GM12878 (cell line): ENCODE measurements around the gene GOPC. TPM values are rescaled to one million over a fixed set of nuclear protein-coding genes. Genes with fewer than 3 reads are reported as not detected.

Source experiments
- EGR1 ChIP-seq, 2 experiments: IDR thresholded peaks; 1 replicate in 1 of 2; 2 replicates in 1 of 2; pipeline ENCODE4 v1.6.1; 2011 to 2012; ENCODE audit warnings: low read depth in 2 of 2, low read length in 2 of 2, borderline replicate concordance in 1 of 2, mild to moderate bottlenecking in 1 of 2, moderate library complexity in 1 of 2
- GATAD2B ChIP-seq: fragments of 450-650 bp; conservative IDR thresholded peaks from 2 replicates; pipeline ENCODE4 v1.6.1; 2017; ENCODE audit warnings: low read depth, mild to moderate bottlenecking, moderate library complexity
- NFYB ChIP-seq: IDR thresholded peaks from 2 replicates; pipeline ENCODE4 v1.6.1; 2011; ENCODE audit warnings: low read depth, mild to moderate bottlenecking, low read length, improper control_type of control experiment, moderate library complexity; ENCODE audit not compliant: insufficient read depth
- NR2C1 ChIP-seq: fragments of 450-650 bp; IDR thresholded peaks from 2 replicates; pipeline ENCODE4 v1.6.1; 2017; ENCODE audit warnings: antibody characterized with exemption, mild to moderate bottlenecking, moderate library complexity
- POU2F2 ChIP-seq: IDR thresholded peaks from 3 replicates; pipeline ENCODE4 v1.6.1; 2011; ENCODE audit warnings: low read depth, mild to moderate bottlenecking, low read length, borderline replicate concordance
- RELA ChIP-seq: fragments of 450-650 bp; IDR thresholded peaks from 2 replicates; pipeline ENCODE4 v1.8.0; 2014; ENCODE audit warnings: borderline replicate concordance; ENCODE audit not compliant: partially characterized antibody
- SRF ChIP-seq, 2 experiments: IDR thresholded peaks; 2 replicates each; pipeline ENCODE4 v1.6.1; 2011; ENCODE audit warnings: low read depth in 2 of 2, low read length in 2 of 2, mild to moderate bottlenecking in 1 of 2, moderate library complexity in 1 of 2
- YY1 ChIP-seq: IDR thresholded peaks from 2 replicates; pipeline ENCODE4 v1.6.1; 2011; ENCODE audit warnings: low read depth, mild to moderate bottlenecking, low read length
- polyA plus RNA-seq, 11 experiments: library from polyadenylated mRNA; depleted of rRNA in 4 of 11; unstranded in 6 of 11; stranded (reverse) in 5 of 11; fragments of >200 nt; fragmentation: Nextera tagmentation in 4 of 11; fragmentation: Illumina TruSeq in 1 of 11; extraction: Ambion mirVana in 4 of 11; extraction: Trizol in 1 of 11; gene quantifications; 1 replicate in 1 of 11; 2 replicates in 10 of 11; pipeline versions ENCODE4 v1.2.1 to v1.2.3, GENCODE V29; 2011 to 2016; ENCODE audit warnings: inconsistent platforms in 2 of 11, missing spikeins in 2 of 11, low read depth in 1 of 11
- total RNA-seq, 4 experiments: library from RNA; depleted of rRNA in 3 of 4; stranded (reverse); fragments of >200 nt in 3 of 4; fragmentation: Illumina TruSeq in 1 of 4; extraction: Trizol in 1 of 4; gene quantifications; 2 replicates each; pipeline versions ENCODE4 v1.2.1 to v1.2.3, GENCODE V29; 2013 to 2021
- TF ChIP-seq, protein P1 (sequence below): fragments of 450-650 bp; IDR thresholded peaks from 2 replicates; pipeline ENCODE4 v1.6.1; 2016; ENCODE audit warnings: mild to moderate bottlenecking, moderate library complexity, borderline replicate concordance
- TF ChIP-seq, protein P2 (sequence below): fragments of 450-650 bp; IDR thresholded peaks from 2 replicates; pipeline ENCODE4 v1.6.1; 2017; ENCODE audit warnings: borderline replicate concordance
- TF ChIP-seq, protein P3 (sequence below): IDR thresholded peaks from 2 replicates; pipeline ENCODE4 v1.6.1; 2011; ENCODE audit warnings: low read depth, mild to moderate bottlenecking, low read length, moderate library complexity, borderline replicate concordance; ENCODE audit errors: extremely low read depth
- TF ChIP-seq, protein P4 (sequence below): fragments of 450-650 bp; IDR thresholded peaks from 2 replicates; pipeline ENCODE4 v1.6.1; 2017; ENCODE audit warnings: mild to moderate bottlenecking, low read depth, inconsistent platforms; ENCODE audit not compliant: poor library complexity, severe bottlenecking
- TF ChIP-seq, protein P5 (sequence below): fragments of 450-650 bp; formaldehyde crosslinking; IDR thresholded peaks from 2 replicates; pipeline ENCODE4 v1.4.0; 2020; ENCODE audit warnings: mild to moderate bottlenecking, moderate library complexity
- TF ChIP-seq, protein P6 (sequence below): fragments of 450-650 bp; IDR thresholded peaks from 2 replicates; pipeline ENCODE4 v1.6.1; 2016; ENCODE audit warnings: mild to moderate bottlenecking

GOPC gene
- total and polyA plus RNA-seq, 10 of the 15 experiments (the other 5 are each of a cell fraction or from before 2014, with no cell fraction given) = 5.8 to 28.5 (median 18.0) TPM

DNA sequence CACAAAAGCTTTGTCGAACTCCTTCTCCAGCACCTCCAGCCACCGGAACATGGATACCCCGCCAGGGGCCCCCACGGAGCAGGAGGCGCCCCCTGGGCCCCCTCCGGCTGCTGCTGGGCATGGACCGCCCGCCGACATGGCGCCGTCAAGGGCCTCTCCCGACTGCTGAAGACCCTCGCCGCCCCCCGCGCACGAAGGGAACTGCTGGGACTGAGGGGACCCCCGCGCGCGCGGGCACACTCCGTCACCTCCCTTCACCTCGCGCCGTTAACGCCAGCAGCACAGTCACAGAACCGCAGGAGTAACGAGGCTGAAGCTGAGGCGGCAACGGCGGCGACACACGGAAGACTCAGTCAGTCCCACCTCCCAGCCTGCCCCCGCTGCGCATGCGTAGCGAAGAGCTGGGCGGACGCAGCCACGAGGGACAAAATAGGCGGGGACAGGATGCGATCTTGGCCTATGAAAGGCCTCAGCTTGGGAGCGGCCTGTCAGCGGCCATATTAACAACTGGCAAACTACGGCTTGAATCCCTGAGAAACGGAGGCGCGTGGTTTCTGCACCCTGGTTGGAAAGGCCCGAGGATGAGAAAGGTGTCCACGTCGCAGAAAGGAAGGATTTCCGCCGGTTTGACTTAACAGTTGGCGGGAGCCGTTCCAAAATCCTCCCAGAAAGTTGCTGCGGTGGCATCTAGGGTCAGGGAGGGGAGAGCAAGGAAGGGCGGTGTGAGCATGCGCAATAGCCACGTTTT is at the start of gene GOPC (continued):
- TF ChIP-seq, protein P1, sequence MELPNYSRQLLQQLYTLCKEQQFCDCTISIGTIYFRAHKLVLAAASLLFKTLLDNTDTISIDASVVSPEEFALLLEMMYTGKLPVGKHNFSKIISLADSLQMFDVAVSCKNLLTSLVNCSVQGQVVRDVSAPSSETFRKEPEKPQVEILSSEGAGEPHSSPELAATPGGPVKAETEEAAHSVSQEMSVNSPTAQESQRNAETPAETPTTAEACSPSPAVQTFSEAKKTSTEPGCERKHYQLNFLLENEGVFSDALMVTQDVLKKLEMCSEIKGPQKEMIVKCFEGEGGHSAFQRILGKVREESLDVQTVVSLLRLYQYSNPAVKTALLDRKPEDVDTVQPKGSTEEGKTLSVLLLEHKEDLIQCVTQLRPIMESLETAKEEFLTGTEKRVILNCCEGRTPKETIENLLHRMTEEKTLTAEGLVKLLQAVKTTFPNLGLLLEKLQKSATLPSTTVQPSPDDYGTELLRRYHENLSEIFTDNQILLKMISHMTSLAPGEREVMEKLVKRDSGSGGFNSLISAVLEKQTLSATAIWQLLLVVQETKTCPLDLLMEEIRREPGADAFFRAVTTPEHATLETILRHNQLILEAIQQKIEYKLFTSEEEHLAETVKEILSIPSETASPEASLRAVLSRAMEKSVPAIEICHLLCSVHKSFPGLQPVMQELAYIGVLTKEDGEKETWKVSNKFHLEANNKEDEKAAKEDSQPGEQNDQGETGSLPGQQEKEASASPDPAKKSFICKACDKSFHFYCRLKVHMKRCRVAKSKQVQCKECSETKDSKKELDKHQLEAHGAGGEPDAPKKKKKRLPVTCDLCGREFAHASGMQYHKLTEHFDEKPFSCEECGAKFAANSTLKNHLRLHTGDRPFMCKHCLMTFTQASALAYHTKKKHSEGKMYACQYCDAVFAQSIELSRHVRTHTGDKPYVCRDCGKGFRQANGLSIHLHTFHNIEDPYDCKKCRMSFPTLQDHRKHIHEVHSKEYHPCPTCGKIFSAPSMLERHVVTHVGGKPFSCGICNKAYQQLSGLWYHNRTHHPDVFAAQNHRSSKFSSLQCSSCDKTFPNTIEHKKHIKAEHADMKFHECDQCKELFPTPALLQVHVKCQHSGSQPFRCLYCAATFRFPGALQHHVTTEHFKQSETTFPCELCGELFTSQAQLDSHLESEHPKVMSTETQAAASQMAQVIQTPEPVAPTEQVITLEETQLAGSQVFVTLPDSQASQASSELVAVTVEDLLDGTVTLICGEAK = no peak
- TF ChIP-seq YY1 (peak; percentile 99), NR2C1 (peak; percentile 59; the same call in 1 of the 2 replicates), SRF (IDR thresholded peaks at IDR 0.05; ENCODE audit: low read depth in 2 of 2, low read length in 2 of 2) (0 out of 4 replicates have a peak, but pooled peaks of 1 of the 2 experiments have one; percentile 24), EGR1 (IDR thresholded peaks at IDR 0.05; ENCODE audit: borderline replicate concordance in 1 of 2, low read depth in 2 of 2, low read length in 2 of 2) (no peak), NFYB (peak; percentile 74), POU2F2 (no peak), RELA (peak; percentile 26), GATAD2B (peak; percentile 87)
- TF ChIP-seq, protein P2, sequence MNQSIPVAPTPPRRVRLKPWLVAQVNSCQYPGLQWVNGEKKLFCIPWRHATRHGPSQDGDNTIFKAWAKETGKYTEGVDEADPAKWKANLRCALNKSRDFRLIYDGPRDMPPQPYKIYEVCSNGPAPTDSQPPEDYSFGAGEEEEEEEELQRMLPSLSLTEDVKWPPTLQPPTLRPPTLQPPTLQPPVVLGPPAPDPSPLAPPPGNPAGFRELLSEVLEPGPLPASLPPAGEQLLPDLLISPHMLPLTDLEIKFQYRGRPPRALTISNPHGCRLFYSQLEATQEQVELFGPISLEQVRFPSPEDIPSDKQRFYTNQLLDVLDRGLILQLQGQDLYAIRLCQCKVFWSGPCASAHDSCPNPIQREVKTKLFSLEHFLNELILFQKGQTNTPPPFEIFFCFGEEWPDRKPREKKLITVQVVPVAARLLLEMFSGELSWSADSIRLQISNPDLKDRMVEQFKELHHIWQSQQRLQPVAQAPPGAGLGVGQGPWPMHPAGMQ = no peak
- TF ChIP-seq, protein P3, sequence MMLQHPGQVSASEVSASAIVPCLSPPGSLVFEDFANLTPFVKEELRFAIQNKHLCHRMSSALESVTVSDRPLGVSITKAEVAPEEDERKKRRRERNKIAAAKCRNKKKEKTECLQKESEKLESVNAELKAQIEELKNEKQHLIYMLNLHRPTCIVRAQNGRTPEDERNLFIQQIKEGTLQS = 0 out of 2 replicates have a peak, but pooled peaks have one; percentile 30
- TF ChIP-seq, protein P4, sequence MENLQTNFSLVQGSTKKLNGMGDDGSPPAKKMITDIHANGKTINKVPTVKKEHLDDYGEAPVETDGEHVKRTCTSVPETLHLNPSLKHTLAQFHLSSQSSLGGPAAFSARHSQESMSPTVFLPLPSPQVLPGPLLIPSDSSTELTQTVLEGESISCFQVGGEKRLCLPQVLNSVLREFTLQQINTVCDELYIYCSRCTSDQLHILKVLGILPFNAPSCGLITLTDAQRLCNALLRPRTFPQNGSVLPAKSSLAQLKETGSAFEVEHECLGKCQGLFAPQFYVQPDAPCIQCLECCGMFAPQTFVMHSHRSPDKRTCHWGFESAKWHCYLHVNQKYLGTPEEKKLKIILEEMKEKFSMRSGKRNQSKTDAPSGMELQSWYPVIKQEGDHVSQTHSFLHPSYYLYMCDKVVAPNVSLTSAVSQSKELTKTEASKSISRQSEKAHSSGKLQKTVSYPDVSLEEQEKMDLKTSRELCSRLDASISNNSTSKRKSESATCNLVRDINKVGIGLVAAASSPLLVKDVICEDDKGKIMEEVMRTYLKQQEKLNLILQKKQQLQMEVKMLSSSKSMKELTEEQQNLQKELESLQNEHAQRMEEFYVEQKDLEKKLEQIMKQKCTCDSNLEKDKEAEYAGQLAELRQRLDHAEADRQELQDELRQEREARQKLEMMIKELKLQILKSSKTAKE = no peak
- TF ChIP-seq, protein P5, sequence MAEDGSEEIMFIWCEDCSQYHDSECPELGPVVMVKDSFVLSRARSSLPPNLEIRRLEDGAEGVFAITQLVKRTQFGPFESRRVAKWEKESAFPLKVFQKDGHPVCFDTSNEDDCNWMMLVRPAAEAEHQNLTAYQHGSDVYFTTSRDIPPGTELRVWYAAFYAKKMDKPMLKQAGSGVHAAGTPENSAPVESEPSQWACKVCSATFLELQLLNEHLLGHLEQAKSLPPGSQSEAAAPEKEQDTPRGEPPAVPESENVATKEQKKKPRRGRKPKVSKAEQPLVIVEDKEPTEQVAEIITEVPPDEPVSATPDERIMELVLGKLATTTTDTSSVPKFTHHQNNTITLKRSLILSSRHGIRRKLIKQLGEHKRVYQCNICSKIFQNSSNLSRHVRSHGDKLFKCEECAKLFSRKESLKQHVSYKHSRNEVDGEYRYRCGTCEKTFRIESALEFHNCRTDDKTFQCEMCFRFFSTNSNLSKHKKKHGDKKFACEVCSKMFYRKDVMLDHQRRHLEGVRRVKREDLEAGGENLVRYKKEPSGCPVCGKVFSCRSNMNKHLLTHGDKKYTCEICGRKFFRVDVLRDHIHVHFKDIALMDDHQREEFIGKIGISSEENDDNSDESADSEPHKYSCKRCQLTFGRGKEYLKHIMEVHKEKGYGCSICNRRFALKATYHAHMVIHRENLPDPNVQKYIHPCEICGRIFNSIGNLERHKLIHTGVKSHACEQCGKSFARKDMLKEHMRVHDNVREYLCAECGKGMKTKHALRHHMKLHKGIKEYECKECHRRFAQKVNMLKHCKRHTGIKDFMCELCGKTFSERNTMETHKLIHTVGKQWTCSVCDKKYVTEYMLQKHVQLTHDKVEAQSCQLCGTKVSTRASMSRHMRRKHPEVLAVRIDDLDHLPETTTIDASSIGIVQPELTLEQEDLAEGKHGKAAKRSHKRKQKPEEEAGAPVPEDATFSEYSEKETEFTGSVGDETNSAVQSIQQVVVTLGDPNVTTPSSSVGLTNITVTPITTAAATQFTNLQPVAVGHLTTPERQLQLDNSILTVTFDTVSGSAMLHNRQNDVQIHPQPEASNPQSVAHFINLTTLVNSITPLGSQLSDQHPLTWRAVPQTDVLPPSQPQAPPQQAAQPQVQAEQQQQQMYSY (CRISPR knock-in tag) = no peak
- TF ChIP-seq, protein P6, sequence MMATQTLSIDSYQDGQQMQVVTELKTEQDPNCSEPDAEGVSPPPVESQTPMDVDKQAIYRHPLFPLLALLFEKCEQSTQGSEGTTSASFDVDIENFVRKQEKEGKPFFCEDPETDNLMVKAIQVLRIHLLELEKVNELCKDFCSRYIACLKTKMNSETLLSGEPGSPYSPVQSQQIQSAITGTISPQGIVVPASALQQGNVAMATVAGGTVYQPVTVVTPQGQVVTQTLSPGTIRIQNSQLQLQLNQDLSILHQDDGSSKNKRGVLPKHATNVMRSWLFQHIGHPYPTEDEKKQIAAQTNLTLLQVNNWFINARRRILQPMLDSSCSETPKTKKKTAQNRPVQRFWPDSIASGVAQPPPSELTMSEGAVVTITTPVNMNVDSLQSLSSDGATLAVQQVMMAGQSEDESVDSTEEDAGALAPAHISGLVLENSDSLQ = peak; percentile 92
